Measurements from ENCODE around the gene MICAL2.

DNA sequence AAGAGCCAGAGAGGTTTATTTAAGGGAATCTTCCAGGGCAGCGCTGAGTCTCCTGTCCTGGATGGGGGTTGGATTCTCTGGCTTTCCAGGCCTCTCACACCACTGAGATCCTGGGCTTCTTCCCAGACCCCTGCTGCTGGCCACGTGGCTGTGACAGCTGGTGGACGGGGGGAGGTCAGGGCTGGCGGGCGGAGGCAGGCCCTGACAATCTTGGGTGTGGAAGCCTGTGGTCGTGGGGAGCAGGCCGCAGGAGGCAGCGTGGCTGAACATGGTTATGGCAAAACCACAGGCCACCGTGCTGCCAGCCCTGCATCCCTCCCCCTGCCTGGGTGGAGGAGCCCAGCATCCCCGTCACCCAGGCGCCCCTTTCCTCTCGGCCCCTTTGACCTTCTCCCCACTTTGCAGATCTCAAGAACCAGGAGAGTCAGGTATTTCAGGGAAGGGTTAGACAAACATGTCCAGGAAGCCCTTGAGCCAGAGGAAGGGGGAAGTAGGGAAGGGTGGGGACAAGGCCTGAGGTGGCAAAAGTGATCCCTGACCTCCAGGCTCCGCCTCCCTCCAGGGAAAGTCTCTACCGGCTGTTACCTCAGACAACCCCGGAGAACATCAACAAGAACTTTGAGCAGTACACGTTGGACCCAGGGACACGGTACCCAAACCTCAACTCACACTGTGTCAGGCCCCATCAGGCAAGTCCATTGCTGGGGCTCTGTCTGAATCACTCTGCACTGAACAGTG lies 111.8 kb downstream of the MICAL2 start:
- TF ChIP-seq POLR2A (IDR thresholded peaks at IDR 0.05): no peak
- TF ChIP-seq, protein P1, sequence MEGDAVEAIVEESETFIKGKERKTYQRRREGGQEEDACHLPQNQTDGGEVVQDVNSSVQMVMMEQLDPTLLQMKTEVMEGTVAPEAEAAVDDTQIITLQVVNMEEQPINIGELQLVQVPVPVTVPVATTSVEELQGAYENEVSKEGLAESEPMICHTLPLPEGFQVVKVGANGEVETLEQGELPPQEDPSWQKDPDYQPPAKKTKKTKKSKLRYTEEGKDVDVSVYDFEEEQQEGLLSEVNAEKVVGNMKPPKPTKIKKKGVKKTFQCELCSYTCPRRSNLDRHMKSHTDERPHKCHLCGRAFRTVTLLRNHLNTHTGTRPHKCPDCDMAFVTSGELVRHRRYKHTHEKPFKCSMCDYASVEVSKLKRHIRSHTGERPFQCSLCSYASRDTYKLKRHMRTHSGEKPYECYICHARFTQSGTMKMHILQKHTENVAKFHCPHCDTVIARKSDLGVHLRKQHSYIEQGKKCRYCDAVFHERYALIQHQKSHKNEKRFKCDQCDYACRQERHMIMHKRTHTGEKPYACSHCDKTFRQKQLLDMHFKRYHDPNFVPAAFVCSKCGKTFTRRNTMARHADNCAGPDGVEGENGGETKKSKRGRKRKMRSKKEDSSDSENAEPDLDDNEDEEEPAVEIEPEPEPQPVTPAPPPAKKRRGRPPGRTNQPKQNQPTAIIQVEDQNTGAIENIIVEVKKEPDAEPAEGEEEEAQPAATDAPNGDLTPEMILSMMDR (IDR thresholded peaks at IDR 0.05): no peak
